ENCODE measurements around the gene WDCP.

The WDCP gene

GRCh38 chr2:24010477-24011249 is 36.5 kb downstream of the WDCP start:
- peak; percentile 39 for ATAC-seq
- no peak for TF ChIP-seq PPARA (CRISPR knock-in tag; IDR thresholded peaks at IDR 0.05; ENCODE audit: borderline replicate concordance)
- no peak for TF ChIP-seq TSHZ2 (CRISPR knock-in tag; IDR thresholded peaks at IDR 0.05)
- TF ChIP-seq ISL1 (CRISPR knock-in tag; IDR thresholded peaks at IDR 0.05) = no peak
- no peak for TF ChIP-seq CREB5 (CRISPR knock-in tag; IDR thresholded peaks at IDR 0.05; ENCODE audit: low read depth)
- no peak for TF ChIP-seq ZFP3 (CRISPR knock-in tag; IDR thresholded peaks at IDR 0.05)
- no peak for TF ChIP-seq BACH2 (CRISPR knock-in tag; IDR thresholded peaks at IDR 0.05; ENCODE audit: borderline replicate concordance)
- TF ChIP-seq ESRRG (CRISPR knock-in tag; IDR thresholded peaks at IDR 0.05) = no peak
- TF ChIP-seq ZFP30 (CRISPR knock-in tag; IDR thresholded peaks at IDR 0.05) = no peak
- no peak for TF ChIP-seq POU6F1 (CRISPR knock-in tag; IDR thresholded peaks at IDR 0.05; ENCODE audit: borderline replicate concordance, low read depth)
- TF ChIP-seq ZNF70 (CRISPR knock-in tag; IDR thresholded peaks at IDR 0.05) = no peak
- no peak for TF ChIP-seq ZNF8 (CRISPR knock-in tag; IDR thresholded peaks at IDR 0.05)
- TF ChIP-seq GLIS3 (CRISPR knock-in tag; IDR thresholded peaks at IDR 0.05) = no peak
- TF ChIP-seq ARNTL (CRISPR knock-in tag; IDR thresholded peaks at IDR 0.05; ENCODE audit: borderline replicate concordance, low read depth) = no peak
- no peak for TF ChIP-seq CSRNP3 (CRISPR knock-in tag; IDR thresholded peaks at IDR 0.05)

GRCh38 chr2:24009680-24010476 is 37.3 kb downstream of the WDCP start, which contains the start of gene MFSD2B:
Gene MFSD2B (plus strand): TSS chr2:24010085. CDS start chr2:24010097, 12 bp downstream.
- peak; percentile 61 for ATAC-seq
- TF ChIP-seq ZNF565 (CRISPR knock-in tag; conservative IDR thresholded peaks at IDR 0.05; ENCODE audit: low read depth) (no peak), OSR1 (CRISPR knock-in tag; IDR thresholded peaks at IDR 0.05) (no peak), ZFP3 (CRISPR knock-in tag; IDR thresholded peaks at IDR 0.05) (no peak), CREB5 (CRISPR knock-in tag; IDR thresholded peaks at IDR 0.05; ENCODE audit: low read depth) (no peak), RARB (CRISPR knock-in tag; IDR thresholded peaks at IDR 0.05) (no peak), PATZ1 (CRISPR knock-in tag; IDR thresholded peaks at IDR 0.05; ENCODE audit: borderline replicate concordance) (no peak), TOX (CRISPR knock-in tag; IDR thresholded peaks at IDR 0.05; ENCODE audit: borderline replicate concordance) (no peak), CSRNP3 (CRISPR knock-in tag; IDR thresholded peaks at IDR 0.05) (no peak), TCF4 (CRISPR knock-in tag; IDR thresholded peaks at IDR 0.05; ENCODE audit: borderline replicate concordance) (no peak), BACH2 (CRISPR knock-in tag; IDR thresholded peaks at IDR 0.05; ENCODE audit: borderline replicate concordance) (no peak), TSHZ2 (CRISPR knock-in tag; IDR thresholded peaks at IDR 0.05) (no peak)
